ENCODE results near the gene C2orf69. TPM values are rescaled to one million over a fixed set of nuclear protein-coding genes. Genes with fewer than 3 reads are reported as not detected.

The C2orf69 gene, protein sequence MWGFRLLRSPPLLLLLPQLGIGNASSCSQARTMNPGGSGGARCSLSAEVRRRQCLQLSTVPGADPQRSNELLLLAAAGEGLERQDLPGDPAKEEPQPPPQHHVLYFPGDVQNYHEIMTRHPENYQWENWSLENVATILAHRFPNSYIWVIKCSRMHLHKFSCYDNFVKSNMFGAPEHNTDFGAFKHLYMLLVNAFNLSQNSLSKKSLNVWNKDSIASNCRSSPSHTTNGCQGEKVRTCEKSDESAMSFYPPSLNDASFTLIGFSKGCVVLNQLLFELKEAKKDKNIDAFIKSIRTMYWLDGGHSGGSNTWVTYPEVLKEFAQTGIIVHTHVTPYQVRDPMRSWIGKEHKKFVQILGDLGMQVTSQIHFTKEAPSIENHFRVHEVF
- 11.2 and 12.7 TPM in 2 replicates for total RNA-seq

DNA sequence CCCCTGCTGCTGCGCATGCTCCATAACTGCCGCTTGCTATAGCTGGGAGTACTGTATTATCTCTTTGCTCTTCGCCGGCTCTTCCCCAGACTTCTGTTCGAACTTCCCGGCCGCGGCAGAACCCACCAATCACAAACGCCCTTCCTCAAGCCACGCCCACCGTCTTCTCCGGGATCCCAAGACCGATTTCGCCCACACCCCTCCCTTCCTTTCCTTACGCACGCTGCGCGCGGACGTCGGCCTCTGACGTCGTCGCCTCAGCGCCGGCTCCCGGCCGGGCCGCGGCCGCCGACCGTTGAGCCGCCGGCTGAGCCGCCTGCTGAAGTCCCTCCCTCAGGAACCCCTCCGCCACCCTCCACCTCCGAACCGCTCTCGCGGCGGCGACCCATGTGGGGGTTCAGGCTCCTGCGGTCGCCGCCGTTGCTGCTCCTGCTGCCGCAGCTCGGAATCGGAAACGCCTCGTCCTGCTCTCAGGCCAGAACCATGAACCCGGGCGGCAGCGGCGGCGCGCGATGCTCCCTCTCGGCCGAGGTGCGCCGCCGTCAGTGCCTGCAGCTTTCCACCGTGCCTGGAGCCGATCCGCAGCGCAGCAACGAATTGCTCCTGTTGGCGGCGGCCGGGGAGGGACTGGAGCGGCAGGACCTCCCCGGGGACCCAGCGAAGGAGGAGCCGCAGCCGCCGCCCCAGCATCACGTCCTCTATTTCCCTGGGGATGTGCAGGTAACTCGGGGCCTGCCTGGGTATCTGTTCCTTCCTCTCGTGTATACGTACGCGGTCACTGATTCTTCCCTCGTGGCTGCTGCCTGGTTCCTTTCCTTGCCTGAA, at the start of gene C2orf69:
TSS of gene C2orf69 (plus strand) at position 242 of the 825 bp plus-strand sequence. CDS start at position 388, 146 bp downstream.

DNA sequence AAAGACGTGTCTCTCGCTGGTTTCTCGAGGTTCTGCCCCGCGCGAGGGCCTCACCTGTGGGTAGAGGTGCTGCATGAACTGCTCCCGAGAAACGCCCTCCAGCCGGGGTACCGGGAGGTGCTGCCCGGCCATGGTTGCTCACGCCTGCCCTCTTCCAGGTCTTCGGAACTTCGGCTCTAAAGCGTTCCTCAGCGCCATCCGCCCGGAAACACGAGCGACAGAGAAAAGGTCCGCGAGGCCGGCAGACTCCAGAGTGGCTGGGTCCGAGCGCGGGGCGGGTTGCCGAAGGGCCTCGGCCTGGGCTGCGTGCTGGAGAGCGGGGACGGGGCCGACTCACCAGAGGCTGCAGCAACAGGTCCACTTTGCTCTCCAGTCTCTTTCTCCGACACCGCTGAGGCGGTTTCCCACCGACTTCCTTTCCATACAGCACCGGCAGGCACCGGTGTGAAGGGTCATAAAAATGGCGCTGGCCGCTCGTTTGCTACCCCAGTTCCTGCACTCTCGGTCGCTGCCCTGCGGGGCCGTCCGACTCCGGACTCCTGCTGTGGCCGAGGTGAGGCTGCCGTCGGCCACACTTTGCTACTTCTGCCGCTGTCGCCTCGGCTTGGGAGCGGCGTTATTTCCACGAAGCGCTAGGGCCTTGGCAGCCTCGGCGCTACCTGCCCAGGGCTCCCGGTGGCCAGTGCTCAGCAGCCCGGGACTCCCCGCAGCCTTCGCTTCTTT, 44.4 kb downstream of the C2orf69 start, which contains the start of the genes MAIP1 and TYW5:
TSS of gene MAIP1 (plus strand) at position 244 of the 723 bp plus-strand sequence. CDS start at position 461, 217 bp downstream.
TSS of gene TYW5 (minus strand) at position 153 of the 723 bp plus-strand sequence. CDS start at position 132, 21 bp downstream.

Other genes with a start within 250 kb of the C2orf69 start
- gene FTCDNL1, start 60.1 kb upstream of the C2orf69 start, total RNA-seq, result 0.18 and 0.58 TPM in 2 replicates
- 3.2 and 3.5 TPM in 2 replicates for gene TYW5, start 44.2 kb downstream of the C2orf69 start, total RNA-seq
- 32.3 and 42.0 TPM in 2 replicates for gene MAIP1, start 44.3 kb downstream of the C2orf69 start, total RNA-seq

Data from myometrial cell (primary cell).